ENCODE results near the gene CSTA. TPM values are rescaled to one million over a fixed set of nuclear protein-coding genes. Genes with fewer than 3 reads are reported as not detected.

Gene CSTA
- total RNA-seq, 1 donor from 2014 or later = not detected

DNA sequence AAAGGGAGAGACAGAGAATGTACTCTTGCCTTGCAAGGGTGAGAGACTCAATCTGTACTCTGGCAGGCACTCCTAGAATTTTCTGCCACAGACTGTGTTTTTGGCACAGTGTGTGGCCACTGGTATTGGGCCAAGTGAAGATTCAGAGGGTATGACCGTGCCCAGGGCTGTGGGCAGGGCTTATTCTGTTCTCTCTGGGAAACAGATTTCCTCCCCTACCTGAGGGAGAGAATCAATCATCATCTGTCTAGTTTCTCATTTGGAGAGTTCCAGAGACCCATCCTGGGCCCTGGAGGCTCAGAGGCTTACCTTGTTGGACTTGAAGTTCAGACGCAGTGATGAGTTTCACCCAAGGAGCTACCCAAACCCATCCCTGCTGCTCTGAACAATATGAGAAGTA, 28.2 kb downstream of the CSTA start:
- no peak for DNase-seq
- Mint-ChIP-seq H3K4me1 (no peaks in the 10 kb centered on the region), H3K36me3 (ENCODE audit: low read depth) (peaks cover 11% of the 10 kb centered on the region), H3K9me3 (no peaks in the 10 kb centered on the region), H3K27me3 (no peaks in the 10 kb centered on the region), H3K27ac (no peak overlapping the region), H3K4me3 (no peak overlapping the region)
- TF ChIP-seq CTCF (IDR thresholded peaks at IDR 0.05) = no peak
- POLR2A ChIA-PET = interaction anchor here (0.7 kb wide), 1 partner anchor 12 kb away, joined by 4 read pairs; no protein-coding TSS in a partner anchor
- CTCF ChIA-PET = no interaction called here
- intact Hi-C loops (cut with micrococcal nuclease) = no loop called here
- no peak for ATAC-seq (ENCODE audit: low read depth)

- no peak overlapping the region for H3K27ac Mint-ChIP-seq
- no peaks in the 10 kb centered on the region for H3K27me3 Mint-ChIP-seq
- intact Hi-C loops (cut with micrococcal nuclease) = no loop called here
These were observed 28.9 kb downstream of the CSTA start for GRCh38 chr3:122353893-122354401.

GRCh38 chr3:122355612-122356011, 30.6 kb downstream of the CSTA start:
- Mint-ChIP-seq H3K4me1 (no peaks in the 10 kb centered on the region), H3K27ac (no peak overlapping the region), H3K27me3 (no peaks in the 10 kb centered on the region), H3K9me3 (no peaks in the 10 kb centered on the region), H3K36me3 (ENCODE audit: low read depth) (peaks cover 24% of the 10 kb centered on the region), H3K4me3 (no peak overlapping the region)
- POLR2A ChIA-PET = no interaction called here
- CTCF ChIA-PET = interaction anchor here (1.0 kb wide), 1 partner anchor 808 kb away, joined by 3 read pairs; no protein-coding TSS in a partner anchor
- ATAC-seq (ENCODE audit: low read depth) (no peak), DNase-seq (no peak)
- no peak for TF ChIP-seq CTCF (IDR thresholded peaks at IDR 0.05)
- intact Hi-C loops (cut with micrococcal nuclease) = loop anchor here (1.0 kb wide), 2 partner anchors 254 to 809 kb away; no protein-coding TSS in a partner anchor

More at GRCh38 chr3:122353893-122354401, 28.9 kb downstream of the CSTA start:
- no peak for TF ChIP-seq CTCF (IDR thresholded peaks at IDR 0.05)
- DNase-seq = no peak
- CTCF ChIA-PET = no interaction called here
- Mint-ChIP-seq H3K36me3 (ENCODE audit: low read depth) (peaks cover 18% of the 10 kb centered on the region), H3K9me3 (no peaks in the 10 kb centered on the region), H3K4me1 (no peaks in the 10 kb centered on the region), H3K4me3 (no peak overlapping the region)
- POLR2A ChIA-PET = no interaction called here
- no peak for ATAC-seq (ENCODE audit: low read depth)

DNA sequence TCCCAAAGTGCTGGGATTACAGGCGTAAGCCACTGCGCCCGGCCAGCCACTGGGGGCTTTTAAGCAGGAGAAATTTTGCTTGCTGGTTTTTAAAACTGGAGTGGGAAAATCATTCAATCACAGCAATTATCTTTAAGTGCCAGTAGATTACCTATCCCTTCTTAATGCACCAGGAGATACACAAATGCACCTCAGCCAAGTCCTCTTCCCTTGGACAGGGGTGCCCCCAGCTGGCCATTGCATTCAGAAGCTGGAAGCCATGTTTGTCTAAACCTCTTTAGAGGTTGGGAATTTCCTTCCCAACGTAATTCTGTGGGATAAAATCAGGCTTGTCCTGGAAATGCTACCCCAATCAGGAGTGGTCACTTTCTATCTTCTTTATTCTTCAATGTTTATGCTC, 31.4 kb downstream of the CSTA start:
- intact Hi-C loops (cut with micrococcal nuclease) = loop anchor here (1.0 kb wide), 2 partner anchors 255 to 810 kb away; no protein-coding TSS in a partner anchor
- no peaks in the 10 kb centered on the region for H3K27me3 Mint-ChIP-seq
- TF ChIP-seq CTCF (IDR thresholded peaks at IDR 0.05) = no peak
- no peaks in the 10 kb centered on the region for H3K4me1 Mint-ChIP-seq
- H3K9me3 Mint-ChIP-seq = no peaks in the 10 kb centered on the region
- peaks cover 26% of the 10 kb centered on the region for H3K36me3 Mint-ChIP-seq (ENCODE audit: low read depth)
- H3K4me3 Mint-ChIP-seq = no peak overlapping the region
- ChIA-PET CTCF (interaction anchor here (1.0 kb wide), 1 partner anchor 809 kb away, joined by 3 read pairs; no protein-coding TSS in a partner anchor), POLR2A (no interaction called here)
- DNase-seq (no peak), ATAC-seq (ENCODE audit: low read depth) (no peak)
- H3K27ac Mint-ChIP-seq = no peak overlapping the region

DNA sequence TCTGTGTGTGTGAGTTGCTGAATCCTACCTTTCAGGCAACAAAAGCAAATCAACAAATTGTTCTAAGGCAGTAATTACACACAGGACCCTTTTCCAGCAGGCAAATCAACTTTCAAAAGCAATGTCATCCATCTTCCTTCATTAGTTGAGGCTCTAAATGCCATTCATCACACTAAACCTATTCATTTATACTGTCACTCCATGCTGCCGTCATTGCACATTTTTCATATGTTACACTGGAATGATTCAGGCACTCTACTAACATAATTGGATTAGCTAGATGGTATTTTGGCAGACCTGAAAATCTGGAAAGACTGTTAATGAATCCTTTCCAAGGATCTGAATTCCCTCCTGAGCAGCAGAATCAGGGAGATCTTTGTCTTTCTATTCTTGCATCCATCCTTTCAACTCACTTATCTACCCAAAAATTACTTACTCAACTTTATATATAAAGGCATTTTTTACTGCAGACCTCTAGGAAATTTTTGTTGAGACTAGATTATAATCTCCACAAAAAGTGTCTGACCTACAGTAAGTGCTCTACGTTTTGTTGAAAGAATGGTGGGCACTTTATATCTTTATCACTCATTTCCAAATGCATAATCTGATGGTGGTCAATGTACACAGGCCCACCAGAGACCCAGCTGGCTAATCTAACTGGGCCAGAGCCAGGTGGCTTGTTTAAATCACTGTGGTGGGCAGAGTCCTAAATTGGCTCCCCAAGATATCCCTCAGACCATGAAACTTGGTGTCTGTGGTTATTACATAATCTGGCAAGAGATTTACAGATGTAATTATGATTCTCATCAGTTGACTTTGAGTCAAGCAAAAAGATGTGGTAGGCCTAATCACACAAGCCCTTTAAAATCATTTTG, 33.0 kb downstream of the CSTA start:
- H3K36me3 Mint-ChIP-seq (ENCODE audit: low read depth) = peaks cover 40% of the 10 kb centered on the region
- H3K27ac Mint-ChIP-seq = no peak overlapping the region
- H3K9me3 Mint-ChIP-seq = no peaks in the 10 kb centered on the region
- ATAC-seq (ENCODE audit: low read depth) = no peak
- H3K4me3 Mint-ChIP-seq = no peak overlapping the region
- CTCF ChIA-PET = interaction anchor here (1.0 to 1.7 kb wide), 3 partner anchors 35 to 812 kb away, joined by 3 to 5 read pairs (median 3); partner anchors contain the start of gene POLQ
- no peaks in the 10 kb centered on the region for H3K27me3 Mint-ChIP-seq
- POLR2A ChIA-PET = no interaction called here
- intact Hi-C loops (cut with micrococcal nuclease) = no loop called here
- no peak for DNase-seq
- TF ChIP-seq CTCF (IDR thresholded peaks at IDR 0.05) = no peak
- H3K4me1 Mint-ChIP-seq = no peaks in the 10 kb centered on the region

Measured in activated B cell treated with CpG ODN at 0.5 μM for 24 hours (primary cell).